SKM-1 treated with dmso at 0.1 percent for 144 hours (cell line): ENCODE results near the gene FANCI.
A peak's percentile ranks its signal among the peaks of the same experiment; 100 is the strongest.

Source experiments
- DNase-seq: peaks from one replicate; lab custom pipeline; 2025; ENCODE audit not compliant: unreplicated experiment; lab: John Stamatoyannopoulos, UW

FANCI gene

DNA sequence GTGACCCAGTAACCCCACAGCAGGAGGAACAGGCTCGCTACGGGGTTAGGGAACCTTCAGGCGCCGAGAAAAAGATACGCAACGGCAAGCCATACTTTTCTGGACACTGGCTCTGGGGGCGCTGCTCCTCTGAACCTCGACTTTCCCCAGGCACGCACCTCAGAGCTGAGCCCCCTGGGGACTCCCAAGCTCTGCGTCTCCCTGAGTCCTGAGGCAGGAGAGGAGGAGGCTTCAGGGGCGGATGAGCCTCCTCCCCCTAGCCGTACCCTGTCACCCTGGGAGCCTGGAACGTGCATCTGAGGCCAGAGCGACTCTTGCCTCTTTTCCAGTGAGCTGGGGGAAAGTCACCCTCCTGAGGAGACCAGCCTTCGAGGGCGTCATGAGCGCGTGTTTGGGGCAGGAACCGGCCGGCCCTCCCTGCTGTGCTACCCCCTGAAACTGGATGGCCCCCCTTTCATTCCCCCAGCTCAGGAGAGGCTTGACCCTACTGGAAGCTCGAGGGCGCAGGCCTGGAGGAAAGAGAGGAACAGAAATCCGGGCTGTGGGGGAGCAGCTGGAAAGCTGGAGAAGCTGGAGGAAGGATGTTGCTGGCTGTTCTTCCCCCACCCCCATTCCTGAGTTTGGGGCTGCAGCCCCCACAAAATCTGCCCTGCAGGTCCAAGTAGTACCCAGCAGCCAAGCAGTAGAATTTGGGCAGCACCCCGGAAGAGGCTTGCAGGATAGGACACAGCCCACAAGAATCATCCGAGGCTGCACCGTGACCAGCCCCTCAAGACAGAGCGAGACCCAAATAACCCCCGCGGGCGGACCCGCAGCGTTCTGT, 115.9 kb downstream of the FANCI start:
- DNase-seq: no peak

DNA sequence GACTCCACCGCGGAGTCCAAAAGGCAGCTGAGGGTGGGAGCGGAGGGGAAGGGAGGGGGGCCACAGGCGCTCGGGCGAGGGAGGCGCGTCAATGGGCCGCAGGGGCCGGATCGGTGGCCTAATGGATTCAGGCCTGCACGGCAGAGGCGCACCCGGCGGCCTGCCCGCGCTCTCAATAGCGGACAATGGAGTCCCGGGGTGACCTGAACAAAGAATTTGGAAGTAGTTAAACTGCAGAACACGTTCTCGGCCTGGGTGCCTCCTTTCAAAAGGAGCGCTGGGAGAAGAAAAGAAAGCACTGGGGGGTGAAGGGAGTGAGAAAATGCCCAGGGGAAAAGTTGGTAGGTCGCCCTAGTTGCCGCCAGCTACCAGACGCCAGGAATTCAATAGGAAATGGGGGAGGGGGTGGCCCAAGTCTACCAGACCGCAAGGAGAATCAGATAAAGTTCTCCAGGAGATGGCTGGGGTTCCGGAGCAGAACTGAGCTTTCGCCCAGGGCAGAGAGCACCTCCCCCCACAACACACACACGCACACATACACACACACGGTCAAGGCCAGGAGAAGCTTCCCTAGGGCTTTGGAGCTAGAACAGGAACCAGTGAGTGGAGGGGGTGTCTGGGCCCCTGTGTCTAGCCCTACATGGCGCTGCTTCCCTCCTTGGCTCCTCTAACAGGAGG, 116.7 kb downstream of the FANCI start:
- no peak for DNase-seq

DNA sequence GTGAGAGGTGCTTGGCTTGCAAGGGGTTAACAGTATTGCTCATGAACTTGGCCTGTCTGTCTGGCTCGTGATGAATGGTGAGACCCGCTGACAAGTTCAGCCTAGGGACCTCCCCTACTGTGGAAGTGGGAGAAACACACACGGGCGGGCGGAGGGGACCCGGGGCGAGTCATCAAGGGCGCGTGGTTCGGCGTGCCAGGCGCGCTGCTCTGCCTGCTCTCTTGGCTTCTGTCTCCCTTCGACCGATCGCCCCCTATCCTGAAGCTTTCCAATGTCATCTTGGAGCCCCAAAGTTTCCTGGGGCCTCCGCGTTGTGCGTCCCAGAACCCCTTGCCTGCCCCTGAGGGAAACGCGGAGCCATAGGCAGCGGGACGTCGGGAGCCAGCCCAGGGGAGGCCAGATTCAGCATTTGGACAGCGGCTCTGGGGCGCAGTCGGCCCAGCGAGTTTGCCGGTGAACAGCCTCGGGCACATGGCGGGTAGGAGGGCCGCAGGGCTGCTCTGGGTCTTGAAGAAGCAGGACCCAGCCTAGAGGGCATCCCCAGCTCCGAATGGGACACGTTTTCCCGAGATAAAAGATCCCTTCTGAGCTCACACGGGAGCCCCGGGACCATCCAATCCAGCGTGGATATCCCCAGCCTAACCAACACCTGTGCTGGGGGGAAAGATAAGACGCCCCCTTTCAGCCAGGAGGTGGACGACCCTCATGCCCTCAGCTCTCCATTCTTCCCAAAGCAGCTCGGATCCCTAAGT, 117.8 kb downstream of the FANCI start:
- peak; percentile 14 for DNase-seq

DNA sequence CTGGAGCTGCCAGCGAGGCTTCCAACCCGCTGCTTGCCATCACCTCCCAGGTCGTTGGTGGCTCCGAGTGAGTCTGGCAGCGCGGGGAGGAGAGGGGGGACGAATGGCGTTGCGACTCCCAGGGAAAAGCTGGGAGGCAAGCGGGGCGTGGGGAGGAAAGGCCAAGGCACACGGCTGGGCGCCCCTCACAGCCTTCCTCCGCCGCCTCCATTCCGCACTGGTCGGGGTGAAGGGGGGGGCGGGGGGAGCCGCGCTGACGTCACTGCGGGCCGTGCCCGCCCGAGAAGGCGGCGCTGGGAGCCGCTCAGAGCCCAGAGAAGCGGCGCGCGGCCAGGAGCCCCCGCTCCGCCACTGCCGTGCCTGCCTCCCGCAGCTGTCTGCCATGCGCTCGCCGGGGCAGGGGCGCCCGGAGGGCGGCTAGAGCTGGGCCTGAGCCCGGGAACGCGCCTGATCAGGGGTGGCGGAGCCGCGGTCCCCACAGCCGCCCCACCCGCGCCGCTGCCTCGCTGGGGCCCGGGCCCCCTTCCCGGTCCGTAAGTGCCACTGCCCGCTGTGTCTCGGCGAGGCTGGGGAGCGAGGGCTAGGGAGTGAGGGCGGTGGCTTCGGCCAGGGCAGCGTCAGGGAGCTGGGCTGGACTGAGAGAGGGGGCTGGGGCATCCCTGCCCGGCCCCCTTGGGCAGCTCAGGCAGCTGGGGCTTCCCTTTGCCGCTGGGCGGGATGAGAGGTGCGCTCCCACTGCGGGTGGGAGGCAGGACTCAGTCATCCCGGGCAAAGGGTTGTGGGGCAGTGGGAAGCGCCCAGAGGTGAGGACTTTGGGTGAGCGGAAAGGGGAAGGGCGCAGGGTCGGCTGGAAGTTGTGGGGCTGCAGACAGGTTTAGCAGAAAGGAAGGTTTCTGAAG, 118.7 kb downstream of the FANCI start:
- no peak for DNase-seq

DNA sequence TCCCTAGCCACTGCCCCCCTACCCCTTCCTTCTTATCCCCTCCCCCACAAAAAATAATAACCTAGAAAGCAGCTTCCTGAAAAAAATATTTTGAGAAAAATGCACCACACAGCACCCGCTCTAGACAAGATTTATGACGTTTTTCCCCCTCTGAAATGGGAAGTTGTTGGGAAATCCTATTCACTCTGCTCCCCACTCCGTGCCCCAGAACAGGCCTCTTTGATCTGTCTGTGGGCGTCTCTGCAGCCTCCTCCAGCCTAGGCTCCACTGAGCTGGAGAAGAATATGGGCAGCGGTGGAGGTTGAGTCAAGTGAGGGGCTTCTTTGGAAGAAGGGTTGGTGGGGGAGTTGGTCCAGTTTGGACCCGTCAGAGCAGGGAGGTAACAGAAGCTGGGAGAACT, 119.4 kb downstream of the FANCI start:
- DNase-seq: peak; percentile 72

DNA sequence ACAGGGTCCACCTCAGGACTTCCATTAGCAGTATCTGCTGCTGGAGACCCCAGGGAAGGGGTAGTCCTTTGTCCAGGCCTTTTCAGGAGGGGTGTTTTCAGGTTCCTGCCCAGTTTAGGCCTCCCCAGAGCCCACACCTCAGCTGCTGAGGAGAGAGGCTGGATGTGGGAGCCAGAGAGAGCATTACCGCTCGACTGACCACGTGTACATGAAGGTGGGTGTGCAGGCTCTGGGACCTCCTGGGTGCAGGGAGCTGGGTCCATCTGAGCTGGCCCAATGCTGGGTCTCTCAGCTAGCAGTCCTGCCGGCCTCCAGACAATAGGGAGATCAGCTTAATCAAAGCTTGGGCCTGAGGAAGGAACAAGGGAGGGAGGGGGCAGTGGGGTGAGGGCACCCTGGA, 120.0 kb downstream of the FANCI start:
- DNase-seq: no peak

DNA sequence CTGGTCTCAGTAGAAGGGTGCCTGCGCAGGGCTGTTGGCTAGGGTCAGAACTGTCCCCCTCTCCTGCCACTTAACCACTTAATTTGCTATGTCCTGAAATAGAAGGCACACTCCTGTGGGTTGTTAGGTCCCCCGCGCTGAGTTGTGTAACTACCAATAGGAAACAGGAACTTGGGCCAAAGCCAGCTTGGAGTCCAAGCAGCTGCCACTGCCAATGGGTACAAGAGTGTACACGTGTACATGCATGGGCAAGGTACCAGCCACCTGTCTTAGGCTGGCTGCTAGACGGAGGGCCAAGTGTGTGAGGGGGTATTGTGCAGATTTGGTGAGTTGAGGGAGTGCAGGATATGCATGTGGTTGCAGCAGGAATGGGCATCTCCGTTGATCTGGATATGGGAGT, 120.6 kb downstream of the FANCI start:
- DNase-seq: peak; percentile 82

DNA sequence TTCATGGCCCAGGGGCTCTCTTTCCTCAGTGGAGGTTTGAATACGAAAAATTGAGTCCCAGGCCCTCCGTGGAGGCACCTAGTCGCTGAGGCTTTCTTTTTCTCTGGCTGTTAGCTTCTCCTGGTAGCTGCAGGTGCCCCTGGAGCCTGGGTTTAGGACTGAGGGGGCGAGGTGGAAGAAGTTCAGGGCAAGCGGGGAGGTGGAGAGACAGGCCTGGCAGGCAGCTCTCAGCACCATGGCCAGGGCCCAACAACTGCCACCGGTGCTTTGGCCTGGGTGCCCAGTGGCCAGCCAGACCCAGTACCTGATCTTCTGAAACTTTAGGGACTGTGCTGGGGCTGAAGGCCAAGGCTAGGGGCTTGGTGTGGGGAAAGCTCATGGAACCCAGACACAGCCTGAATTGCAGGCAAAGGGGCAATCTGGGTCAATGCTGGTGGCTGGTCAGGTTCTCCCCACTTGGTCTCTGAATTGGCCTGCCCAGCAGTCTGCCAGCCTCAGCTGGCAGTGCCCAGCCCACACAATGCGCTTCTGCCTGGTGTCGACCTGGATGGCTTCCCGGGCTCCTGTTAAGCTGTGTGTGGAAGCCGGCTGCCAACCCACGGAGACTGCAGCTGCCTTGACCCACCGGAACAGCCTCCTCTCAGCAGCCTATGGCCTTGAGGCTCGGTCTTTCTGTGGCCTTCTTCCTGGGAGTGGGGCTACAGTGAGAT, 121.1 kb downstream of the FANCI start:
- DNase-seq: no peak

DNA sequence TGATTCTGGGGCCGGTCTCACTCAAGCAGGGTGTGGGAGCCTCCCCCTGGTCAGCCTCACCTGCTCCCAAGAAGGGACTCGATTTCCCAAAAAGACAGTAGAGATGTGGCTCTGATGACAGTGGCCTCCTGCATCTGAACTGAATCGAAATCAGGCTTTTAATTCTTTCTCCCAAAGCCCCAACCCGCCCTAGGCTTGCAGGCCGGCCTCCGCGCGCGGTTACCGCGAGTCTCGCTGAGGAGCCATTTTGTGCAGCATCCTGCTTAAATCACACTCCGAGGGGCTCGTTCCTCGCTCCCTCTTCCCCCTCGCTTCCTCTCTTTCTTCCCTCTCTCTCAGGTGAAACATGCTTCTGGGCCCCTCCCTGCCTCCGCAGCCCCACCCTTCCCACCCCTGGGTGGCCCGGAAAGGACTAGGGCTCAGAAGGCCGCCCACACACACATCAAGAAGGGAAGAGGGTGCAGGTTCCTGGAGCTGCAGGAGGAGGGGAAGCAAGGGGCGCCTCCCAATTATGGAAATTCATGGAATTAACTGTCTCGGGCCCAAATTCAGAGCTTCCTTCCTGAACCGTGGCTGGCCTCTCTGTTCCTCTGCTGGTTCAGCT, 121.8 kb downstream of the FANCI start:
- no peak for DNase-seq
